B cell (primary cell): ENCODE measurements around the gene TAS1R2. TPM values are rescaled to one million over a fixed set of nuclear protein-coding genes. Genes with fewer than 3 reads are reported as not detected.

Experiments used
- ATAC-seq: fragments of 200-7000 bp; cut with Tn5 transposase; one replicate; pipeline ENCODE4 v1.10.0; 2021; ENCODE audit warnings: low read depth, mild to moderate bottlenecking, moderate number of reproducible peaks, moderate library complexity
- CTCF ChIA-PET: fragments of 350-600 bp; sonication (Branson Sonifier 250); formaldehyde crosslinking; loops from one replicate; lab custom pipeline; 2021; ENCODE audit warnings: antibody characterized with exemption, inconsistent platforms; lab: Charles Lee
- POLR2A ChIA-PET: fragments of 350-600 bp; sonication (Branson Sonifier 250); formaldehyde crosslinking; loops from one replicate; lab custom pipeline; 2021; ENCODE audit warnings: antibody characterized with exemption; lab: Charles Lee
- DNase-seq: peaks from one replicate; pipeline ENCODE4 v3.0.0; 2013
- H2AFZ ChIP-seq: 2 replicates; pipeline ENCODE4 v1.6.1; 2012; ENCODE audit warnings: mild to moderate bottlenecking, low read depth, low read length; ENCODE audit not compliant: insufficient read depth, poor library complexity, severe bottlenecking
- H3K27ac ChIP-seq, 2 donors: 1 replicate in 1 of 2; 2 replicates in 1 of 2; pipeline ENCODE4 v1.5.1; 2012 to 2013; ENCODE audit warnings: low read length in 2 of 2, mild to moderate bottlenecking in 2 of 2, moderate library complexity in 1 of 2
- H3K27me3 ChIP-seq, 4 experiments: fragments of 200-600 bp in 1 of 4; sonication (generic) in 1 of 4; replicated peaks in 1 of 4; 1 replicate in 2 of 4; 2 replicates in 2 of 4; pipeline versions ENCODE4 v1.6.1 to v1.7.0; 2013 to 2016; ENCODE audit warnings: low read length in 3 of 4, mild to moderate bottlenecking in 2 of 4, mixed read lengths in 1 of 4, moderate library complexity in 1 of 4; ENCODE audit not compliant: insufficient read depth in 4 of 4, control insufficient read depth in 3 of 4; ENCODE audit errors: control extremely low read depth in 1 of 4
- H3K36me3 ChIP-seq, 2 experiments: replicated peaks in 1 of 2; 1 replicate in 1 of 2; 2 replicates in 1 of 2; pipeline versions ENCODE4 v1.6.1 to v1.7.1; 2013; ENCODE audit warnings: low read length in 1 of 2; ENCODE audit not compliant: insufficient read depth in 2 of 2, control insufficient read depth in 1 of 2; ENCODE audit errors: control extremely low read depth in 1 of 2, extremely low read depth in 1 of 2
- H3K4me1 ChIP-seq, 2 donors: fragments of 200-600 bp in 1 of 2; sonication (generic) in 1 of 2; 1 replicate in 1 of 2; 2 replicates in 1 of 2; pipeline versions ENCODE4 v1.5.1 to v1.6.1; 2013 to 2017; ENCODE audit warnings: low read length in 2 of 2; ENCODE audit not compliant: control insufficient read depth in 2 of 2, insufficient read depth in 2 of 2
- H3K4me2 ChIP-seq: replicated peaks from 2 replicates; pipeline ENCODE3; 2012; ENCODE audit warnings: mild to moderate bottlenecking, low read depth, low read length; ENCODE audit not compliant: poor library complexity, severe bottlenecking
- H3K4me3 ChIP-seq, 5 experiments: fragments of 200-600 bp in 1 of 5; sonication (generic) in 1 of 5; 1 replicate in 3 of 5; 2 replicates in 2 of 5; pipeline versions ENCODE4 v1.5.1 to v1.7.0; 2011 to 2016; ENCODE audit warnings: low read length in 4 of 5, mild to moderate bottlenecking in 4 of 5, low read depth in 2 of 5, control low read depth in 1 of 5, moderate library complexity in 1 of 5; ENCODE audit not compliant: insufficient read depth in 1 of 5; ENCODE audit errors: control extremely low read depth in 1 of 5, extremely low read depth in 1 of 5
- H3K79me2 ChIP-seq: fragments of 200-600 bp; sonication (generic); one replicate; pipeline ENCODE4 v1.6.0; 2016; ENCODE audit warnings: low read length; ENCODE audit not compliant: control insufficient read depth, insufficient read depth
- H3K9ac ChIP-seq: fragments of 200-600 bp; sonication (generic); 2 replicates; pipeline ENCODE4 v1.6.1; 2017; ENCODE audit warnings: mild to moderate bottlenecking, low read length, moderate library complexity
- H3K9me3 ChIP-seq, 3 donors: one replicate each; pipeline versions ENCODE4 v1.6.1 to v1.7.1; 2013; ENCODE audit warnings: low read length in 2 of 3; ENCODE audit not compliant: control insufficient read depth in 2 of 3, insufficient read depth in 1 of 3; ENCODE audit errors: control extremely low read depth in 1 of 3
- H4K20me1 ChIP-seq: 2 replicates; pipeline ENCODE4 v1.6.0; 2012; ENCODE audit warnings: mild to moderate bottlenecking, low read length; ENCODE audit not compliant: insufficient read depth, control insufficient read depth, poor library complexity, severe bottlenecking
- H3K27ac Mint-ChIP-seq: one replicate; pipeline ENCODE4 v1.8.0; 2021; ENCODE audit warnings: mixed read lengths
- H3K27me3 Mint-ChIP-seq: one replicate; pipeline ENCODE4 v1.8.0; 2021; ENCODE audit warnings: mixed read lengths
- H3K4me1 Mint-ChIP-seq: one replicate; pipeline ENCODE4 v1.8.0; 2021; ENCODE audit warnings: mixed read lengths
- H3K4me3 Mint-ChIP-seq: one replicate; pipeline ENCODE4 v1.8.0; 2021; ENCODE audit warnings: mixed read lengths
- H3K9me3 Mint-ChIP-seq: one replicate; pipeline ENCODE4 v1.8.0; 2022; ENCODE audit warnings: mixed read lengths; ENCODE audit not compliant: insufficient read depth
- EZH2 ChIP-seq: IDR thresholded peaks from 2 replicates; pipeline ENCODE4 v1.6.1; 2012; ENCODE audit warnings: borderline replicate concordance, low read depth, mild to moderate bottlenecking, moderate library complexity, low read length; ENCODE audit not compliant: insufficient read depth, poor library complexity, severe bottlenecking
- whole genome bisulfite sequencing: methylation state at CpG from one replicate; pipeline ENCODE4 v1.1.5; 2013; ENCODE audit warnings: missing lambda C conversion rate; ENCODE audit not compliant: insufficient coverage; 5-methylcytosine and 5-hydroxymethylcytosine counted together
- intact Hi-C: fragments of 100-400 bp; cut with micrococcal nuclease; formaldehyde crosslinking; loops from one replicate; pipeline ENCODE4 v1.10.0; 2022
- polyA plus RNA-seq: library from polyadenylated mRNA; depleted of rRNA; stranded (reverse); fragments of >200 nt; gene quantifications from 2 replicates; pipeline ENCODE4 v1.2.3, GENCODE V29; 2012
- total RNA-seq, 2 donors: library from RNA; stranded (reverse); fragments of 120-200 nt in 1 of 2; gene quantifications; 1 replicate in 1 of 2; 2 replicates in 1 of 2; pipeline versions ENCODE4 v1.2.3 to v1.2.4, GENCODE V29; 2013 to 2022
- TF ChIP-seq, protein P1 (sequence below): fragments of 200-600 bp; IDR thresholded peaks from one replicate; pipeline ENCODE4 v1.8.0; 2022; ENCODE audit warnings: antibody characterized with exemption, mild to moderate bottlenecking

The TAS1R2 gene
- total and polyA plus RNA-seq, 2 donors (not counting 1 experiment from before 2014, with no cell fraction given), result not detected

- no peaks in the 10 kb centered on the region for H4K20me1 ChIP-seq
- H3K9me3 ChIP-seq, result no peaks in the 10 kb centered on the region
- peaks cover 11 to 22% of the 10 kb centered on the region in 2 donors for H3K4me1 ChIP-seq
- Mint-ChIP-seq H3K4me3 (peak overlapping the region; percentile 62), H3K27me3 (no peaks in the 10 kb centered on the region), H3K4me1 (peaks cover 13% of the 10 kb centered on the region), H3K27ac (no peak overlapping the region), H3K9me3 (no peaks in the 10 kb centered on the region)
- no peak overlapping the region for H3K4me3 ChIP-seq
- no peaks in the 10 kb centered on the region for H3K27me3 ChIP-seq
- H3K4me2 ChIP-seq, result no peak overlapping the region
- ChIA-PET CTCF (interaction anchor here (1.1 to 1.6 kb wide), 4 partner anchors 12 to 17 kb away, joined by 3 to 6 read pairs (median 3); no protein-coding TSS in a partner anchor), POLR2A (no interaction called here)
- 94% methylated on average over 7 of the region's 10 CpGs for WGBS
- peaks cover 7% of the 10 kb centered on the region for H3K79me2 ChIP-seq
- no peak overlapping the region for H3K27ac ChIP-seq
- no peak overlapping the region for H2AFZ ChIP-seq
- H3K36me3 ChIP-seq, result no peaks in the 10 kb centered on the region
- DNase-seq (no peak), ATAC-seq (no peak)
- no peak for TF ChIP-seq EZH2
- TF ChIP-seq, protein P1, sequence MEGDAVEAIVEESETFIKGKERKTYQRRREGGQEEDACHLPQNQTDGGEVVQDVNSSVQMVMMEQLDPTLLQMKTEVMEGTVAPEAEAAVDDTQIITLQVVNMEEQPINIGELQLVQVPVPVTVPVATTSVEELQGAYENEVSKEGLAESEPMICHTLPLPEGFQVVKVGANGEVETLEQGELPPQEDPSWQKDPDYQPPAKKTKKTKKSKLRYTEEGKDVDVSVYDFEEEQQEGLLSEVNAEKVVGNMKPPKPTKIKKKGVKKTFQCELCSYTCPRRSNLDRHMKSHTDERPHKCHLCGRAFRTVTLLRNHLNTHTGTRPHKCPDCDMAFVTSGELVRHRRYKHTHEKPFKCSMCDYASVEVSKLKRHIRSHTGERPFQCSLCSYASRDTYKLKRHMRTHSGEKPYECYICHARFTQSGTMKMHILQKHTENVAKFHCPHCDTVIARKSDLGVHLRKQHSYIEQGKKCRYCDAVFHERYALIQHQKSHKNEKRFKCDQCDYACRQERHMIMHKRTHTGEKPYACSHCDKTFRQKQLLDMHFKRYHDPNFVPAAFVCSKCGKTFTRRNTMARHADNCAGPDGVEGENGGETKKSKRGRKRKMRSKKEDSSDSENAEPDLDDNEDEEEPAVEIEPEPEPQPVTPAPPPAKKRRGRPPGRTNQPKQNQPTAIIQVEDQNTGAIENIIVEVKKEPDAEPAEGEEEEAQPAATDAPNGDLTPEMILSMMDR, result no peak
- intact Hi-C loops, result no loop called here
- H3K9ac ChIP-seq, result no peak overlapping the region
These were observed 40.9 kb upstream of the TAS1R2 start for GRCh38 chr1:18900303-18900841.

DNA sequence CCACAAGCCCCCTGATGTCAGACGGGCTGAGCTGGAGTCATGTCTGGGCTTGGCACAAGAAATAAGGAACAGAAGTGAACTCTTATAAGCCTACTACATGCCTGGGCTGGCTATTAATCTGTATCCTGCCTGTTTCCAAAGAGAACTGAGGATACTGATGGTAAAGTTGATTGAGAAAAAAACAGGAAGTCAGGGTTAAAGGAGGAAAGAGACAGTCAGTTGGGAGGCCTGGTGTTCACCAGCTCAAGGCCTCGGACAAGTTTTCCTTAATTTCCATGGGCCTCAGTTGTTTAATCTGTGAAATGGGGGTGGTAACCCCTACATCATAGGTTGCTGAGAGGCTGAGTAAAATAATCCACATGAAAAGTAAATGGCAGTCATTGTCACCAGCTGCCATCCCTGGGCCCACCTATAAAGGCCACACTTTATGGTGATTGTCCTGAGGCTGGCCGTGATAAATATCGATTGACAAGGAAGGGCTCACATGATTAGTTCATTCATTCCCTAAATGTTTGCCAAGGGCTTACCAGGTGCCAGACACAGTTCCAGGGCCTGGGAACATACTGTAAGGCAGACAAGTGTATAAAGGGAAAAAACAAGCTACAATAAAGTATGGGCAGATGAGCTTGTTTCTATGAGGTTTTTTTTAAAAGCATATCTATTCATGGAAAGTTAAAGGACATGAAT is 40.0 kb upstream of the TAS1R2 start:
- WGBS, result 91% methylated on average over 3 of the region's 4 CpGs
- Histone ChIP-seq H3K4me1 (peaks cover 11 to 22% of the 10 kb centered on the region in 2 donors), H4K20me1 (no peaks in the 10 kb centered on the region), H3K9ac (no peak overlapping the region), H3K4me2 (no peak overlapping the region), H3K9me3 (no peaks in the 10 kb centered on the region), H3K27ac (no peak overlapping the region), H3K79me2 (peaks cover 7% of the 10 kb centered on the region), H2AFZ (no peak overlapping the region), H3K4me3 (no peak overlapping the region), H3K36me3 (no peaks in the 10 kb centered on the region), H3K27me3 (no peaks in the 10 kb centered on the region)
- DNase-seq (no peak), ATAC-seq (no peak)
- CTCF ChIA-PET, result interaction anchor here (0.9 to 1.3 kb wide), 3 partner anchors 14 to 27 kb away, joined by 3 to 6 read pairs (median 3); no protein-coding TSS in a partner anchor
- intact Hi-C loops, result no loop called here
- H3K27me3 Mint-ChIP-seq, result no peaks in the 10 kb centered on the region
- H3K9me3 Mint-ChIP-seq, result no peaks in the 10 kb centered on the region
- POLR2A ChIA-PET, result no interaction called here
- H3K4me1 Mint-ChIP-seq, result peaks cover 13% of the 10 kb centered on the region
- no peak for TF ChIP-seq EZH2
- TF ChIP-seq, protein P1, result no peak
- no peak overlapping the region for H3K4me3 Mint-ChIP-seq
- H3K27ac Mint-ChIP-seq, result no peak overlapping the region
